Endothelial cell (in vitro differentiated cells): ENCODE results near the gene FTH1. TPM values are rescaled to one million over a fixed set of nuclear protein-coding genes. Genes with fewer than 3 reads are reported as not detected.

ENCODE experiments used
- DNase-seq: peaks from one replicate; pipeline ENCODE4 v3.0.0; 2021; ENCODE audit warnings: low spot score
- H3K27ac Mint-ChIP-seq: one replicate; pipeline ENCODE4 v1.8.0; 2021; ENCODE audit warnings: mixed read lengths, inconsistent platforms; ENCODE audit not compliant: unreplicated experiment
- H3K27me3 Mint-ChIP-seq: one replicate; pipeline ENCODE4 v1.8.0; 2021; ENCODE audit warnings: mild to moderate bottlenecking, moderate library complexity, mixed read lengths, inconsistent platforms; ENCODE audit not compliant: unreplicated experiment
- H3K36me3 Mint-ChIP-seq: one replicate; pipeline ENCODE4 v1.8.0; 2021; ENCODE audit warnings: mild to moderate bottlenecking, low read depth, mixed read lengths, inconsistent platforms; ENCODE audit not compliant: unreplicated experiment
- H3K4me1 Mint-ChIP-seq: one replicate; pipeline ENCODE4 v1.8.0; 2021; ENCODE audit warnings: mild to moderate bottlenecking, mixed read lengths, inconsistent platforms; ENCODE audit not compliant: unreplicated experiment
- H3K4me3 Mint-ChIP-seq: one replicate; pipeline ENCODE4 v1.8.0; 2021; ENCODE audit warnings: mild to moderate bottlenecking, mixed read lengths, inconsistent platforms; ENCODE audit not compliant: unreplicated experiment
- H3K9me3 Mint-ChIP-seq: one replicate; pipeline ENCODE4 v1.8.0; 2021; ENCODE audit warnings: mixed read lengths, inconsistent platforms; ENCODE audit not compliant: unreplicated experiment
- total RNA-seq: library from RNA; stranded (reverse); fragmentation: NEBNext Ultra II Directional; extraction: Animal tissue kit (Norgen Biotek cat#: 25700); gene quantifications from one replicate; pipeline ENCODE4 v1.2.1, GENCODE V29; 2021; ENCODE audit not compliant: unreplicated experiment
- TF ChIP-seq, protein P1 (sequence below): fragments of 200-600 bp; sonication (generic); IDR thresholded peaks from one replicate; pipeline ENCODE4 v1.5.0; 2021; ENCODE audit warnings: antibody characterized with exemption; ENCODE audit not compliant: unreplicated experiment

The FTH1 gene
- total RNA-seq, 1 donor from 2014 or later: 837 TPM

GRCh38 chr11:61930933-61931332, 36.5 kb downstream of the FTH1 start:
- TF ChIP-seq, protein P1, sequence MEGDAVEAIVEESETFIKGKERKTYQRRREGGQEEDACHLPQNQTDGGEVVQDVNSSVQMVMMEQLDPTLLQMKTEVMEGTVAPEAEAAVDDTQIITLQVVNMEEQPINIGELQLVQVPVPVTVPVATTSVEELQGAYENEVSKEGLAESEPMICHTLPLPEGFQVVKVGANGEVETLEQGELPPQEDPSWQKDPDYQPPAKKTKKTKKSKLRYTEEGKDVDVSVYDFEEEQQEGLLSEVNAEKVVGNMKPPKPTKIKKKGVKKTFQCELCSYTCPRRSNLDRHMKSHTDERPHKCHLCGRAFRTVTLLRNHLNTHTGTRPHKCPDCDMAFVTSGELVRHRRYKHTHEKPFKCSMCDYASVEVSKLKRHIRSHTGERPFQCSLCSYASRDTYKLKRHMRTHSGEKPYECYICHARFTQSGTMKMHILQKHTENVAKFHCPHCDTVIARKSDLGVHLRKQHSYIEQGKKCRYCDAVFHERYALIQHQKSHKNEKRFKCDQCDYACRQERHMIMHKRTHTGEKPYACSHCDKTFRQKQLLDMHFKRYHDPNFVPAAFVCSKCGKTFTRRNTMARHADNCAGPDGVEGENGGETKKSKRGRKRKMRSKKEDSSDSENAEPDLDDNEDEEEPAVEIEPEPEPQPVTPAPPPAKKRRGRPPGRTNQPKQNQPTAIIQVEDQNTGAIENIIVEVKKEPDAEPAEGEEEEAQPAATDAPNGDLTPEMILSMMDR: no peak
- no peak for DNase-seq
- peaks cover 4% of the 10 kb centered on the region for H3K27me3 Mint-ChIP-seq
- H3K9me3 Mint-ChIP-seq: peaks cover 4% of the 10 kb centered on the region
- H3K36me3 Mint-ChIP-seq: no peaks in the 10 kb centered on the region
- H3K4me1 Mint-ChIP-seq: no peaks in the 10 kb centered on the region
- no peak overlapping the region for H3K4me3 Mint-ChIP-seq
- no peak overlapping the region for H3K27ac Mint-ChIP-seq

DNA sequence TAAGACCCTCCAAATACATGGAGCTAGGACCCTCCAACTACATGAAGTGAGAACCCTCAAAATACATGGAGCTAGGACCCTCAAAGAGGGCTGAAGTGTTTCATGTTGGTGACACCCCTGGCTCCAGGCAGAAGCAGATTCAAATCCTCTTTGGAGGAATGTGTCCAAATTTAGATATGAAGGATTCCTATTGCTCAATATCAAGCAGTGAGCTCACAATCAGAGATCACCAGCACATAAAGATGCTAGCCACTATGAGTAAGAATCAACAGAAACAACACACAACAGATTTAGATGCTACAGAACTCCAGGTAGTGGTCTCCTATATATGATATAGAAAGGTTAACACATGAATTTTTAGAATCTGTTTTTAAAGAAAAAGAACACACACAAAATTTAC, 38.8 kb downstream of the FTH1 start:
- Mint-ChIP-seq H3K27me3 (peaks cover 5% of the 10 kb centered on the region), H3K4me1 (peaks cover 8% of the 10 kb centered on the region), H3K4me3 (no peak overlapping the region), H3K36me3 (no peaks in the 10 kb centered on the region), H3K9me3 (peaks cover 4% of the 10 kb centered on the region), H3K27ac (no peak overlapping the region)
- TF ChIP-seq, protein P1: no peak
- DNase-seq: no peak

DNA sequence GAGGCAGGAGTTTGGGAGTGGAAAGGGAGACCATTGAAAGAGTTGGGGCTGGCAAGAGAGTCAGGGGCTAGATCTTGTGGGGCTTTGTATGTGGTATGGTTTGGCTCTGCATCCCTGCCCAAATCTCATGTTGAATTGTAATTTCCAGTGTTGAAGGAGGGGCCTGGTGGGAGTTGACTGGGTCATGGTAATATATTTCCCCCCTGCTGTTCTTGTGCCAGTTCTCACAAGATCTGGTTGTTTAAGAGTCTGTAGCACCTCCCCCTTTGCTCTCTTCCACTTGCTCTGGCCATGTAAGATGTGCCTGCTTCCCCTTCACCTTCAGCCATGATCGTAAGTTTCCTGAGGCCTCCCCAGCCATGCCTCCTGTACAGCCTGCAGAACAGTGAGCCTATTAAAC, 39.9 kb downstream of the FTH1 start:
- no peaks in the 10 kb centered on the region for H3K9me3 Mint-ChIP-seq
- H3K4me1 Mint-ChIP-seq: peaks cover 19% of the 10 kb centered on the region
- peaks cover 5% of the 10 kb centered on the region for H3K27me3 Mint-ChIP-seq
- H3K36me3 Mint-ChIP-seq: no peaks in the 10 kb centered on the region
- DNase-seq: no peak
- TF ChIP-seq, protein P1: no peak
- no peak overlapping the region for H3K27ac Mint-ChIP-seq
- H3K4me3 Mint-ChIP-seq: no peak overlapping the region

DNA sequence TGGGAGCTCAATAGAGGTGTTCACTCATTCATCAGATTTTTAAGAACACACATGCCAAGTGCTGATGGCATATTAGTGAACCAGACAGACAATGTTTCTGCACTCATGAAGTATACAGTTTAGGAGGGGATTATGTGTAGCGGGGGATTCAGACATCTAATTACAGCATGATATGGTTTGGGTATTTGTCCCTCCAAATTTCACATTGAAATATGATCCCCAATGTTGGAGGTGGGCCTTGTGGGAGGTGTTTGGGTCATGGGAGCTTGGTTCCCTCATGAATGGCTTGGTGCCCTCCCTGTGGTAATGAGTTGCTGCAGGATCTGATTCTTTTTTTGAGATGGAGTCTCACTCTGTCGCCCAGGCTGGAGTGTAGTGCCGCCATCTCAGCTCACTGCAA, 41.2 kb downstream of the FTH1 start:
- no peak overlapping the region for H3K4me3 Mint-ChIP-seq
- no peaks in the 10 kb centered on the region for H3K36me3 Mint-ChIP-seq
- DNase-seq: no peak
- TF ChIP-seq, protein P1: no peak
- H3K27ac Mint-ChIP-seq: no peak overlapping the region
- H3K27me3 Mint-ChIP-seq: peaks cover 5% of the 10 kb centered on the region
- H3K9me3 Mint-ChIP-seq: no peaks in the 10 kb centered on the region
- peaks cover 23% of the 10 kb centered on the region for H3K4me1 Mint-ChIP-seq

GRCh38 chr11:61925736-61926135, 41.7 kb downstream of the FTH1 start:
- no peak for DNase-seq
- no peaks in the 10 kb centered on the region for H3K9me3 Mint-ChIP-seq
- H3K36me3 Mint-ChIP-seq: no peaks in the 10 kb centered on the region
- H3K27ac Mint-ChIP-seq: no peak overlapping the region
- TF ChIP-seq, protein P1: no peak
- peaks cover 5% of the 10 kb centered on the region for H3K27me3 Mint-ChIP-seq
- H3K4me3 Mint-ChIP-seq: no peak overlapping the region
- H3K4me1 Mint-ChIP-seq: peaks cover 24% of the 10 kb centered on the region
